Stimulated activated CD8-positive, alpha-beta memory T cell treated with anti-CD3 and anti-CD28 coated beads, Interleukin-12 subunit alpha, Interleukin-12 subunit beta, amount 100 ng/mL, for 24 hours (primary cell): Measurements from ENCODE around the gene STEAP1B.

ENCODE experiments used
- DNase-seq: peaks from one replicate; pipeline ENCODE4 v3.0.0-alpha.2; 2020; ENCODE audit errors: extremely low read depth

Gene STEAP1B

DNA sequence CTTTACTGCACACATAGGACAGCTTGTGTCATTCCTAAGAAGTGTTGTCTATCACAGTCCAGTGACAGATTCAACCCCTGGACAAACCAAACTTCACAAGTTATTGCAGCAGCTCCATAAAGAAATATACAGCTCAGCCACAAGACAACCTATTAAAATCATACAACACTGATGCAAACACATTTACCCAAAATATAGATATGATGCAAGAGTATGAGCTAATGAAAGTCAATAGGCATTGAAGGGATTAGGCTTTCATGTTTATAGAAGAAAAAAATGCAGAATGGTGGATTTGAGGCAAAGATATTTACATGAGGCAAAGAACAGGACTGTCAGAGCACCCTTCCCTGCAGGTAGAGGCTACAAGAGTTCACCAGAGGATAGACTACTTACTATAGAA, 128.1 kb downstream of the STEAP1B start:
- no peak for DNase-seq
